HG03175 (cell line): Measurements from ENCODE around the gene OR2K2.
"Not testable (repeated sequence)": the region's sequence is repeated elsewhere in the genome, so short reads cannot be mapped to it uniquely, and the experiment has no call there.

Source experiments
- ATAC-seq: cut with Tn5 transposase; IDR thresholded peaks from one replicate; pipeline ENCODE4 v1.9.1; 2021; ENCODE audit warnings: mild to moderate bottlenecking, moderate library complexity; ENCODE audit not compliant: unreplicated experiment

OR2K2 gene

DNA sequence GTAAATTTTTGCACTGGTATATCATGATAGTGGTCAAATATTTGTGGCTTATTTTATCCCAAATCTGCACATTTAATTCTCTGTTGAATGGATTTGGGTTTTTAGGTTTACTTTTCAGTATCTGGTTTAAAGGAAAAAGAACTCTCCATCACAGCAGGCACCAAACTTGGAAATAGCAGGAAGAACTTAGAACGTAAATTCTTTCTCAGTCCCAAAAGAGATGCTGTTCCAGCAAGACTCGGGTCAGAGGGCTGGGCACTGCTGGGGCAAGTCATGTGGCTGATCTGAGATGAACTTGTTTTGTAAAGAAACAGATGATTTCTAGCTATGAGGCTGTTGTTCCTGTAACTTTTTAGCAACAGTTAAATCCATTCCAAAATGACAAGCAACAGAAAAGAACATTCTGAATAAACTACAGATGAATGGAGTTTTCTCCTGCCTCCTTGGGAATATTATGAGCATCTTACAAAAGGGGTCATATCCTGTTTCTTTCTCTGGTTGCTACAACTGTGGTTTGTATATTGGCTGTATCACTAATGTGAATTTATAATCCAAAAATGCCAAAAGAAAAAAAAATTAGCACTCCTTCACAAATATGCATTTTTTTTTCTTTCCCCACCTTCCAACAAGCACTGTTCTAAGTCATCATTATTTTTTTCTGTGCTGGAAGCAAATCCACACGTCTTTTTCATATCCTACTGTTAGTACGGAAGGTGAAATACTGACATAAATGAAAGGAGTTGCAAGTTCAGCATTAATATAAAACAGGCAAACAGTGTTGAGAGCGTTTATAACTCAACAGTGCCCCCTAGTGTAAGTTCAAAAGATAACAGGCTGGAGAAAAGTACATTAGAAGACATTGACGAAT lies 31.1 kb downstream of the OR2K2 start:
- peak; percentile 58 for ATAC-seq

- ATAC-seq, result no peak
These were observed 31.9 kb downstream of the OR2K2 start for GRCh38 chr9:111298111-111298510.

GRCh38 chr9:111297066-111297824 lies 32.8 kb downstream of the OR2K2 start:
- no peak for ATAC-seq

DNA sequence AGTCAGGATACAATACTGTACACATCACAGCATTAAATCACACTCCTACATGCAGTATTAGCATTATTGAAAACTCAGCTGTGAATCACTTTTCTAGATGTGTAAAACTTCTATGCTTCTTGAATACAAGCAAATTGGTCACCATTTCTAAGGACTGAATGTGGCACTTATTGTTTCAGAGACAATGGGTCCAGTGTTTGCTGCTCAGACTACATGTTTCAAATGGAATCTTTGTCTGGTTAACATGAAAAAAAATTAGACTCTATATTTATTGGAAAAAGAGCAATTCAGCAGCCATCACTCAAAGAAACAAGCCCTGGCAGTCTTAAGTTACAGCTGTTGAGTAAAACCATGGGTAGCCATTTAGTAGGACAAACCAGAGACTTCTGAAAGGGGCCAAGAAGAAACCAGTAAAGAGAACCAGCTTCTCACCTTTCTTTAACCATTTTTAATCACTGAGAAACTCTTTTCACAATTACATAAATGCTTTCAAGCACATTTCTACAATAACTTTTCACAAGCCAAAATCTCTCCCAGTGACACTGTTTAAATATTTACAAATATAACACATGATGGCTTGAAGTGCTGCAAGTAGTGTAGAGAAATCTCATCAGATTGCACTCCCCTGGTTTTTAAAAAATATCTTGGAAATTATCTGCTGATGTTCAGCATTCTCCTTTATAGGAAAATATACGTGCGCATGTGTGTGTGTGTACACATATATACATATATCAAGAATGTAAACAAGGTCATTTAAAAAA lies 35.2 kb downstream of the OR2K2 start:
- ATAC-seq, result no peak

DNA sequence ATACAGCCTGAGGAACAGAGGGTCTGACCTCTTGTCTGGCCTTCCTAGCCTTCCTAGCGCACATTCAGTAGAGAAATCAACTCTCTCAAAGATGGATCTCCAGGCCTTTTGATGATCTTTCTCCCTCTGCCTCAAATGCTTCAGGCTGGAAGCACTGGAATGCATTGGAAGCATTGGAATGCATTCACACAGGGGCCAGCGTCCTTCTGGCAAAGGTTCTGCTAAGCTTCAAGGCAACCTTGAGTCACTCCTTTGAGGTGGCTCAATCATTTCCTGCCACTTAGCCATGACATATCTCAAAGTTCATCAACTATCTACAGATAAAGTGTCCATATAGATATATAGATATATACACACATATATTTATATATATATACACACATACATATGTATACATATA lies 42.9 kb downstream of the OR2K2 start:
- no peak for ATAC-seq

DNA sequence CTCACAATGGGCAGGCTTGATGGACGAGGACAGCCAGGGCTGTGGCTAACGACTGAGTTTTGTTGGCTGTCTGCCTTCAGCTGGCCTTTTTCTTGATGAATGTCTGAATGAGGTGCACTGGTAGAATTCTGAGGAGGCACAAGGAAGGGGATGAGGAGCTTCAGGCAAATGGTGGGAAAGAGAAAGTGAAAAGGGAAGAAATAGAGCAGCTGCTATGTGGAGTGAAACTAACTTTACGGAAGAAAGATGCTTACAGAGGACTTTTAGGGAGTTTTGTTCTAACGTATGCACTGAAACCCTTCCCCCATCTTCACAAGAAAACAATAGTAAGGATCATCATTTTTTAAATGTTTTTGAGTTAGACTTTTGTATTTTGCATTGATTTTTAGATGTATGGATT lies 45.3 kb downstream of the OR2K2 start:
- ATAC-seq, result no peak

- no peak for ATAC-seq
These were observed 47.2 kb downstream of the OR2K2 start for GRCh38 chr9:111282845-111283244.

DNA sequence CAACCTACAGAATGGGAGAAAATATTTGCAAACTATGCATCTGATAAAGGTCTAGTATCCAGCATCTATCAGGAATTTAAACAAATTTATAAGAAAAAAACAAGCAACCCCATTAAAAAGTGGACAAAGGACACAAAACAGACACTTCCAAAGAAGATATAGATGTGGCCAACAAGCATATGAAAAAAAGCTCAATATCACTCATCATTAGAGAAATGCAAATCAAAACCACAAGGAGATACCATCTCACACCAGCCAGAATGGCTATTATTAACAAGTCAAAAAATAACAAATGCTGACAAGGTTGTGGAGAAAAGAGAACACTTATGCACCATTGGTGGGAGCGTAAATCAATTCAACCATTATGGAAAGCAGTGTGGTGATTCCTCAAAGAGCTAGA lies 49.2 kb downstream of the OR2K2 start:
- ATAC-seq, result not testable (repeated sequence)
